ENCODE results near the gene BCR.
"Not testable (repeated sequence)": the region's sequence is repeated elsewhere in the genome, so short reads cannot be mapped to it uniquely, and the experiment has no call there.

Gene BCR

GRCh38 chr22:23180301-23180892, at the start of gene BCR:
TSS of gene BCR (plus strand) at chr22:23180509. CDS start at chr22:23180961, 452 bp downstream.
- no peak for DNase-seq

- DNase-seq: no peak
These were observed 49.6 kb upstream of the BCR start for GRCh38 chr22:23130697-23131096.

DNA sequence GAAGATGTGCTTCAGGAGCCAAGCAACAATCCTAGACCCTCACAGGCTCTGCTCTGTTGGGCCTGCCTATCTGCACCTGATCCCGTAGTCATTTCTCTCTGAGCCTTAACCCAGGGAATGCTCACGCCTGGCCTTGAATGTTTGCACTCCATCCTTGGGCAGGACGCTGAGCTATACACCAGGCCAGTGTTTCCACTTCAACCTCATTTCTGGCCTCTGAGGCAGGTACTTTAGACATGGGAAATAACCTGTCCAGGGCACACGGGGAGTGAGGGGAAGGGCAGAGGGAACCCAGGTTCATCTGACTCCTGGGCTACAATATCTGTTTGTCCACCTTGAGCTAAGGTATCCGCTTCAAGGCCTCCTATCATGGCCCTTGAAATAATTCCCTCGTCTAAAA, 48.4 kb upstream of the BCR start:
- DNase-seq: no peak

DNA sequence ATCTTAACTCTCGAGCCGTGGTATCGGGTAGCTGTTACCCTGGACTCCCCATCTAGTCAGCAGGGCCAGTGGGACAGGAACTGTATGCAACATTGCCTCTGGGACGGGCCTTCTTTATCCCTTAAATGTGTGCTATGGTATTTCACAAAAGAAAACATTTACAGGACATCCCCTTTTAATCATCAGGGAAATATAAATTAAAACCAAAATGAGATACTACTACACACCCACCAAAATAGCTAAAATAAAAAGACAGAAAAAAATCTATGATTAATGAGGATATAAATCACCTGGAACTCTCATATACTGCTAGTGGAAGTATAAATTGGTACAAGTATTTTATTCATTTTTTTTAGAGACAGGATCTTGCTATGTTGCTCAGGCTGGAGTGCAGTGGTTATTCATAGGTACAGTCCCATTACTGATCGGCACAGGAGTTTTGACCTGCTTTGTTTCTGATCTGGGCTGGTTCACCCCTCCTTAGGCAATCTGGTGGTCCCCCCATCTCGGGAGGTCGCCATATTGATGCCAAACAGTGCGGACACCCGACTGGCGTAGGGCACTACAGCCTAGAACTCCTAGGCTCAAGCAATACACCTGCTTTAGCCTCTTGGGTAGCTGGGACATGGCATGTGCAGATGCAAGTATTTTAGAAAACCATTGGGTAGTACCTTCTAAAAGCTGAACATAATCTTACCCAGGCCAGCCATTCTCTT, 47.8 kb upstream of the BCR start:
- no peak for DNase-seq

GRCh38 chr22:23133922-23134321, 46.4 kb upstream of the BCR start:
- DNase-seq: no peak

- not testable (repeated sequence) for DNase-seq
These were observed 43.3 kb upstream of the BCR start for GRCh38 chr22:23136991-23137390.

DNA sequence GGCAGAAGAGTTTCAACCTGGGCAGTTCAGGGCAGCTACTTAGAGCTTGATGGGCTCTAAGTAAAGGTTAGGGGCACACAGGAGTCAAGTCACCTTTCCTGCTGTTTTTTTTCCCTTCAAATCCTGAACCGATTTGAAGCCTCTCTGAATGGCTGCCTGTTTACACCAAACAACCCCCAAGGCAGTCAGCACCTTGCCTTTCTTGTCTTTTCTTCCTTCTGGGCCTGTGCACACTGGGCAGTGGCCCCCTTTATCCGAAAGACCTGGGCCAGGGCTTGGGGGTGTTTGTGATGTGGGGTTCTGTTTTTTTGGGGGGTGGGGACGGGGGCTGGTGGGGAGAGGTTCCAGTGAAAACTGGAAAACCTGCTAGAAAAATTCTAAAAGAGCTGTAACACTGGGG, 42.8 kb upstream of the BCR start:
- no peak for DNase-seq

DNA sequence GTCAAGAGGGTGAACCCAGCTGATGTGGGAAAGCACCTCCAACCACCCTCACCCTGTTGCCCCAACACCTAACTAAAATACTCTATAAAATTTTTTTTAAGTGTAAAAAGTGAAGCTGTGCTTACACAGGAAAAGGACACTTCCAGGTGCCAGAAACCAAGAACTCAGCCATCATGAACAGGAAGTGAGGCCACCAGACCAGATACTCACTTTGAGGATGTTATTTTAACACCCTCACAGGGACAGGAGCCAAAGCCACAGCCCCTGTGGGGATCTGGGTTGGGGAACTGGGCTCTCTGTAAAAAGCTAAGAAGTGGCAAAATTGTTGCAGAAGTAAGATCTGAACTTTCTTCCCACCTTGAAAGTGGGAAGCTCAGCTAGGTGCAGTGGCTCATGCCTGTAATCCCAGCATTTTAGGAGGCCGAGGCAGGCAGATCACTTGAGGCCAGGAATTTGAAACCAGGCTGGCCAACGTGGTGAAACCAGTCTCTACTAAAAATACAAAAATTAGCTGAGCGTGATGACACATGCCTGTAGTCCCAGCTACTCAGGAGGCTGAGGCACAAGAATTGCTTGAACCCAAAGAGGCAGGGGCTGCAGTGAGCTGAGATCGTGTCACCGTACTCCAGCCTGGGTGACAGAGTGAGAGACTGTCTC, 42.3 kb upstream of the BCR start:
- no peak for DNase-seq

DNA sequence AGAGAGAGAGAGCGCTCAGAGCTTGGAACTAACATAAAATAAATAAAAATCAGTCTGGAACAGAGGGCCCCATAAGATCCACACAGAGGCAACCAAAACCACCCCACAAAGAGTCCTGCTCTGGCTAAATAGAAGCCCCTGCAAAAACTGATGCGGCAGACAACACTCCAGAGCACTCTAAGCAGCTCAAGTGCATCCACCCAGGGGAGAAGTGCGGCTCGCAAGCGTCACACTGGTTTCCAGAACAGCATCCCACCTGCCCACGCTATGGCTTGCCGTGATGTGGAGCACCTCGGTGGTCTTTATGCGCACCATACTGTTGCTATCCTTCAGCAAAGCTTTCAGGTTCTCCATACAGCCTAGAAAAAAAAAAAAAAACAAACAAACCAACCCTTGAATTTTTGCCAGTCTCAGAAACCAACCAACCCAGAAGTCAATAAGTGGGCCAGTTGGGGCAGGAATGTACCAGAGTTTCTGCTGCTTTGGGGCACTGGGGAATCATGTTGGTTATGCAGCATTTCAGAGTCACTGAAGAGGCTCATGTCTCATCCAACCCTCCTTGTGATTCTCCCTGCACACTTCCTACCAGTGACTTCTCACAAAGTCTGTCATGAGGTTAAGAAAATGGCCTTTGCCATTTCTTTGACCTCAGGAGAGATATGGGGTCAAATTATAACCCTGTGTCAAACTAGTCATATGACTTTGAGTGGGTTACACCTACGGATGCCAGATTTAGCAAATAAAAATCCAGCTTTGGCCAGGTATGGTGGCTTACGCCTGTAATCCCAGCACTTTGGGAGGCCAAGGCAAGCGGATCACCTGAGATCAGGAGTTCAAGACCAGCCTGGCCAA, 41.5 kb upstream of the BCR start:
- DNase-seq: no peak

DNA sequence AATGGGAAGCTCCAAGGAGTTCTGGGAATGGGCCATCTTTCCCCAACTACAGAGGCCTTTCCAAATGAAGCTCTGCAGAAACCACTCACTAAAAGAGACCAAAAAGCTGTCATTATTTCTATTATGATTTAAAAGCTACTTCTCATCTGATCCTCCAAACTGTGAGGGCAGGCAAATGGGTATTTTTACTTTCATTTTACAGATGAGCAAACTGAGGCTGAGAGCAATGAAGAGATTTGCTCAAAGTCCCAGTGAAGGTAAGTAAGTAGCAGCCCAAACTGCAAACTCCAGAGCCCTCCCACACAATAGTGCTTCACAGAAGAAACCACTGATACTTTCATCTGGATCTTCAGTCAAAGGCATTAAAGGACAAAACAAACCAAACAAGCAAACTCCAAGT, 39.9 kb upstream of the BCR start:
- no peak for DNase-seq

DNA sequence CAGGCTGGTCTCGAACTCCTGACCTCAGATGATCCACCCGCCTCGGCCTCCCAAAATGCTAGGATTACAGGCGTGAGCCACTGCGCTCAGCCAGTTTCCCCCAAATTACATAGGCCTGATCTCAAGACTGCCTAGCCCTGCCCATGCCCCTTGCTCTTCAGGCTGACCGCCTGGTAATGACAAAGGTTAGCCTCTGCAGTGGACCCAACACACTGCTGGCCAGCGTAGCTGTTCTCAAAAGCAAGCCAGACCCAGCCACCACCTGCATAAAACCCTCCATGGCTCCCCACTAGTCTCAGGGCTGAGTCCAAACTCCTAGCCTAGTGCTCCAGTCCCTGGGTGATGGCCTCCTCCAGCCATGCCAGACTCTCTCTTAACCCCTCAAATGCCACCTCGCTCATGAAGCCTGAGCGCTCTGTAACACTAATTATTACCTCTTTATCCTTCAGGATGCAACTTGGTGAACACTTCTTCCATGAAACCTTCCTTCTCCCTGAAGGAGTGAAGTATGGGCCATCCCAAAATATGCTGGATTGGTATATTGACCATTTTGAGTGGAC, 37.7 kb upstream of the BCR start:
- no peak for DNase-seq

GRCh38 chr22:23143119-23143518, 37.2 kb upstream of the BCR start:
- no peak for DNase-seq

- no peak for DNase-seq
These were observed 35.9 kb upstream of the BCR start for GRCh38 chr22:23144432-23144831.

DNA sequence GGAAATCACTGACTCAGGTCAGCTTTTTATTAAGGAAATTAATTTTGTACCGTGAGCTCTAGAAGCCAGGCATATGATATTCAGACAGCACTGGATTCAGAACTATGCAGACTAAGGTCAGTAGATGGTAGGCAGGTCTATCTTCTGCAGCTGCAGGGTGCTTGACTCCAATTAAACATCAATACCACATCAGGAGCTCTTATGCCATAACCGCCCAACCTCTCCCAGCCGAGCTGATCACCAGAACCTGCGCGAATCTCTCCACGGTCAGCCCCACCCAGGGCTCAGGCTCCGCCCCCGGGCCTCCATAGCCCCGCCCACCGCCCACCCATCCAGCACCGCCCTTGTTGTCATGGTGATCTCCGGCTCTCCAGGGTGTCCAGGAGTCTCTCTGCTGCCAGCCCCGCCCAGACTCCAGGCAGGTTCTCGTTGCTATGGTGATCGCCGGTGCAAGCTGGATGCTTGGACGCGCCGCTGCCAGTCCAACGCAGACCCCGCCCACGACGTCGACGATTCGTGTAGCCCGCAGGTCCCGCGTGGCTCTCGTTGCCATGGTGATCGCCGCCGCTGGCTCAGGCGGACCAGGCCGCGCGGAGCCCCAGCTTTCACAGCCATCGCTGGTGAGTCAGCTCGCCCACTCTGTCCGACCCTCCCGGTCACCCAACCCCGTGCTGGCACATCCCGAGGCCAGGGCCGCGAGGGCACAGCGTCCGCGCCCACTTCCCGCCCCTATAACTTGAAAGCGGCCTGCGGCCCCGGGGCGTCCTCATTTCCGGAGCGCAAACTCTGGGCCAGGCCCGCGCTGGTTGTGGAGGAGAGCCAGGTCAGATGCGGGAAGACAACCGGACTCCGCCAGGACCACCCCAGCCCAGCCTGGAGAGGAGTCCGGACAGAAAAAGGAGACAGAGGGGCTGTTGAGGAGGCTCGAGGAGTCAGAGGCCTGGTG, 35.1 kb upstream of the BCR start, which contains the start of gene RAB36:
TSS of gene RAB36 (plus strand) at position 546 of the 946 bp plus-strand sequence. CDS start 1,140 bp downstream, outside the sequence.
- peak; percentile 83 for DNase-seq

DNA sequence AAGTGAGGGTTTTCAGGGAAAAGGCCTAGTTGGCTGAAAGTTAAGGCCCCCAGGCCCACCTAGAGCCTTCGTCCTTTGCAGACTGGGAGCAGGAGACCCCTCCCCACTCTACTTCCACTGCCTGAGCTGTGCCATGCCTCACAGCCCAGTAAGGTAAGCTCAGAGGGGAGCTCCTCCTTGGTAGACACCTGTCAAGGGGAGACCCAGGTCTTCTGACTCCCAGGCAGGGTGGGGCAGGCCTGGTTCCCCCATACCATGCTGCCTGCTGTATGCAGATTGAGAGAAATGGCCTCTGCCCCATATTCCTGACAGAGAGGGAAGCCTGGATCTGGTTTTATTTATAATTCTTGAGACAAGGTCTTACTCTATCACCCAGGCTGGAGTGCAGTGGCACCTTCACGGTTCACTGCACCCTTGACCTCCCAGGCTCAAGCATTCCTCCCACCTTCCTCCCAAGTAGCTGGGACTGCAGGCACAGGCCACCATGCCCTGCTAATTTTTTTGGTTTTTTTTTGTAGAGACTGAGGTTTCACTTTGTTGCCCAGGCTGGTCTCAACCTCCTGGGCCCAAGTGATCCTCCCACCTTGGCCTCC, 34.3 kb upstream of the BCR start:
- DNase-seq: no peak

GRCh38 chr22:23146478-23147205, 33.7 kb upstream of the BCR start:
- DNase-seq: no peak

DNA sequence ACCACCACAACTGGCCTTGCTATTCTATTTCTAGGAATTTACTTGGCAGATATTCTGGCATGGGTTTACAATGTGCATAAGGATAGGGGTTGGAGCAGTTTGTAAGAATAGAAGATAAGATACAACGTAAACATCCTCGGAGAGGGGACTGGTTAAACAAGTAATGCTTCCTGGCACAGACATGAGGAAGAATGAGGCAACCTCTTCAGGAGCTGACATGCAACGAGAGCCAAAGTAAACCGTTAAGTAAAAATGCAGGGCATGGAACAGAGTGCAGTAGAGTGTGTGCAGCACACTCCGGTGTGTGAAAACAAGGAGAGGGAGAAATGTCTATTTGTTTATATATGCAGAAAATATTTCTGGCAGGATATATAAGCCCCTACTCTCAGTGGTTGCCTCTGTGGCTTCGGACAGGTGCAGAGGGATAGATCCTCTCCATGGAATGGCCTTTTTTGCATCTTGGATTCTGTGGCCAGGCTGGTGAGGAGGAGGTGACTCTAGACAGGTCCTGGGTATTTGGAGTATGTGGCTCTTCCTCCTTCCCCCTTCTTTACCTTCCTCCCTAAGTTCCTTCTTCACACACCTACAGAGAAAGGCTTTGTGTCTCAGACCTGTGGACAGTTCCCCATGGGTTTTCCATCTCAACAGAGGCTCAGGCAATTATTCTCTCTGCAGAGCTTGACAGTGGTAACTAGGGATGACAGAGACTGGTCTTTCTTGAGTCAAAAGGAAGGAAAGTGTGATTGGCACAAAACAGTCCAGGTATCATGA, 32.5 kb upstream of the BCR start:
- peak; percentile 64 for DNase-seq

DNA sequence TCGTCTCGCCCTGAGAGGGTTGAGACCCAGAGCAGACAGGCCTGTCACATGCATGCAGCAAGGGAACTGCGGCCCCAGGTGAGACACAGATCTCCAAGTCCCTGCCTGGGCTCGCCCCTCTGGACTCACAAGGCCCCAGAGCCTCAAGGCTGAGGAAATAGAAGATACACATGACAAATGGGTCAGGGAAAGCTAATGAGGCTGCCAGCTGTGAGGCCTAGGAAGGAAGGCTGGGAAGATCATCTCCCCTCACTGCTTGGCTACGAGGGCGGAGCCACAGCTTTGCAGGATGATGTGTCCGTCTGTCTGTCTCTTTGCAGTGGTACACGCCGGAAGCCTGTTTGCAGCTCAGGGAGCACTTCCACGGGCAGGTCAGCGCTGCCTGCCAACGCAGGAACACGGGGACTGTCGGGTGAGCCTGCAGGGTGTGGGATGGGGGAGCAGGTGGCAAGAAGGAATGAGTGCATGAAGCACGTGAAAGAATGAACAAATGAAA, 30.5 kb upstream of the BCR start:
- no peak for DNase-seq

DNA sequence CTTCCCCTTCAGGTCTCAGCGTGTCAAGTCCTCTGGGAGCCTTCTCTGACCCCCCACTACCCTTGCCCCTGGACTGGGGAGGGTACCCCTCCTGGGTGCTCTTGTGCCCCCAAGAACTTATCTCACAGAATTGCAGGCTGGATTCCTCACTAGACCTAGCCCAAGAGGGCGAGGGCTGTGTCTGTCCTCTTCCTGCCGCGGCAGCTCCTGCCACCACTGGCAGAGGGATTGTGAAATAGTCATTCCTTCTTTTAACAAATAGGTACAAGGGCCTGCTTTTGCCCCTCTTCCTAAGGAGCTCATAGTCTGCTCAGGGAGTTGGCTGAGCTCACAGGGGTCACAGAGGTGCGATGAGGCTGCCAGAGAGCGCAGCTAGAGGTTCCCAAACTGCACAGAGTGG, 29.5 kb upstream of the BCR start:
- no peak for DNase-seq

GRCh38 chr22:23151827-23152226, 28.5 kb upstream of the BCR start:
- DNase-seq: no peak
